GM23338 (cell line): ENCODE data around the gene ROCK2. TPM values are rescaled to one million over a fixed set of nuclear protein-coding genes. Genes with fewer than 3 reads are reported as not detected.

ENCODE experiments used
- ATAC-seq: fragments of 200-7000 bp; cut with Tn5 transposase; 3 replicates; pipeline ENCODE4 v1.9.1; 2020
- DNase-seq: peaks from one replicate; pipeline ENCODE4 v3.0.0-alpha.2; 2015; ENCODE audit warnings: low spot score
- H2AFZ ChIP-seq: fragments of 200-600 bp; sonication (generic); 2 replicates; pipeline ENCODE4 v1.8.0; 2016; ENCODE audit warnings: antibody characterized with exemption, mild to moderate bottlenecking, moderate library complexity
- H3F3A ChIP-seq: fragments of 200-600 bp; sonication (generic); replicated peaks from 2 replicates; pipeline ENCODE4 v1.8.0; 2017; ENCODE audit warnings: antibody characterized with exemption, mixed run types, low read depth
- H3K27ac ChIP-seq: fragments of 200-600 bp; sonication (generic); 2 replicates; pipeline ENCODE4 v1.6.1; 2016; ENCODE audit warnings: low read depth
- H3K27me3 ChIP-seq: fragments of 200-600 bp; sonication (generic); 2 replicates; pipeline ENCODE4 v1.8.0; 2016; ENCODE audit warnings: mild to moderate bottlenecking, mixed run types, moderate library complexity; ENCODE audit not compliant: insufficient read depth
- H3K36me3 ChIP-seq: fragments of 200-600 bp; sonication (generic); 2 replicates; pipeline ENCODE4 v1.8.0; 2016; ENCODE audit warnings: mild to moderate bottlenecking; ENCODE audit not compliant: insufficient read depth
- H3K4me1 ChIP-seq: fragments of 200-600 bp; sonication (generic); 2 replicates; pipeline ENCODE4 v1.8.0; 2016; ENCODE audit warnings: mild to moderate bottlenecking, moderate library complexity; ENCODE audit not compliant: insufficient read depth
- H3K4me2 ChIP-seq: fragments of 200-600 bp; sonication (generic); 2 replicates; pipeline ENCODE4 v1.7.1; 2017; ENCODE audit warnings: mixed run types
- H3K4me3 ChIP-seq: fragments of 200-600 bp; sonication (generic); 2 replicates; pipeline ENCODE4 v1.6.1; 2016; ENCODE audit warnings: mixed run types
- H3K79me2 ChIP-seq: fragments of 200-600 bp; sonication (generic); replicated peaks from 2 replicates; pipeline ENCODE4 v1.8.0; 2017; ENCODE audit warnings: mild to moderate bottlenecking; ENCODE audit not compliant: insufficient read depth
- H3K9me2 ChIP-seq: fragments of 200-600 bp; sonication (generic); 2 replicates; pipeline ENCODE4 v1.8.0; 2017; ENCODE audit not compliant: insufficient read depth
- H4K20me1 ChIP-seq: fragments of 200-600 bp; sonication (generic); replicated peaks from 2 replicates; pipeline ENCODE4 v1.8.0; 2017; ENCODE audit warnings: mild to moderate bottlenecking; ENCODE audit not compliant: insufficient read depth
- H3K27ac Mint-ChIP-seq: 2 replicates; pipeline ENCODE4 v1.8.0; 2020; ENCODE audit warnings: inconsistent platforms, mild to moderate bottlenecking, moderate library complexity, mixed read lengths
- H3K27me3 Mint-ChIP-seq: 3 replicates; pipeline ENCODE4 v1.8.0; 2022; ENCODE audit warnings: low read depth, mild to moderate bottlenecking, moderate library complexity, mixed read lengths, inconsistent platforms; ENCODE audit not compliant: insufficient read depth, poor library complexity
- H3K36me3 Mint-ChIP-seq: 3 replicates; pipeline ENCODE4 v1.8.0; 2021; ENCODE audit warnings: low read depth, mild to moderate bottlenecking, inconsistent platforms, moderate library complexity, mixed read lengths
- H3K4me1 Mint-ChIP-seq: 3 replicates; pipeline ENCODE4 v1.8.0; 2020; ENCODE audit warnings: mild to moderate bottlenecking, inconsistent platforms, mixed read lengths
- H3K4me3 Mint-ChIP-seq: 3 replicates; pipeline ENCODE4 v1.8.0; 2021; ENCODE audit warnings: moderate library complexity, mild to moderate bottlenecking, inconsistent platforms, mixed read lengths
- H3K9me3 Mint-ChIP-seq: 3 replicates; pipeline ENCODE4 v1.8.0; 2020; ENCODE audit warnings: moderate library complexity, mild to moderate bottlenecking, inconsistent platforms, mixed read lengths
- CREB1 ChIP-seq: fragments of 250-450 bp; sonication (Bioruptor Pico); IDR thresholded peaks from 2 replicates; pipeline ENCODE4 v1.5.0; 2020; ENCODE audit warnings: low read depth, mild to moderate bottlenecking, moderate library complexity
- CTCF ChIP-seq, 2 experiments: fragments of 200-600 bp in 1 of 2; sonication (generic) in 1 of 2; conservative IDR thresholded peaks; 2 replicates each; pipeline versions ENCODE4 v1.5.1 to v1.6.1; 2016 to 2017; ENCODE audit warnings: antibody characterized with exemption in 2 of 2, low read depth in 2 of 2, mild to moderate bottlenecking in 2 of 2, moderate library complexity in 1 of 2
- EZH2 ChIP-seq: fragments of 200-600 bp; sonication (generic); IDR thresholded peaks from one replicate; pipeline ENCODE4 v1.8.0; 2017; ENCODE audit warnings: antibody characterized with exemption, mild to moderate bottlenecking, low read depth; ENCODE audit not compliant: unreplicated experiment
- EZH2phosphoT487 ChIP-seq: fragments of 200-600 bp; sonication (generic); IDR thresholded peaks from one replicate; pipeline ENCODE4 v1.8.1; 2018; ENCODE audit warnings: antibody characterized with exemption; ENCODE audit not compliant: unreplicated experiment
- JUNB ChIP-seq: IDR thresholded peaks from one replicate; pipeline ENCODE4 v1.6.1; 2016; ENCODE audit warnings: antibody characterized with exemption; ENCODE audit not compliant: unreplicated experiment
- NANOG ChIP-seq: IDR thresholded peaks from 2 replicates; pipeline ENCODE4 v1.6.1; 2016; ENCODE audit warnings: antibody characterized with exemption, borderline replicate concordance
- POLR2AphosphoS5 ChIP-seq: IDR thresholded peaks from 2 replicates; pipeline ENCODE4 v1.6.1; 2016; ENCODE audit warnings: antibody characterized with exemption, low read depth
- REST ChIP-seq: IDR thresholded peaks from one replicate; pipeline ENCODE4 v1.6.1; 2018; ENCODE audit warnings: antibody characterized with exemption; ENCODE audit not compliant: unreplicated experiment
- STAT1 ChIP-seq: IDR thresholded peaks from one replicate; pipeline ENCODE4 v1.6.1; 2016; ENCODE audit warnings: antibody characterized with exemption; ENCODE audit not compliant: unreplicated experiment
- ZNF114 ChIP-seq: fragments of 250-450 bp; sonication (Bioruptor Pico); IDR thresholded peaks from 2 replicates; pipeline ENCODE4 v1.5.0; 2020; ENCODE audit warnings: mild to moderate bottlenecking, moderate library complexity
- ZNF331 ChIP-seq: fragments of 250-450 bp; sonication (Bioruptor Pico); IDR thresholded peaks from 2 replicates; pipeline ENCODE4 v1.5.0; 2020; ENCODE audit warnings: low read depth, mild to moderate bottlenecking, moderate library complexity
- polyA plus RNA-seq: library from polyadenylated mRNA; unstranded; fragments of >200 nt; fragmentation: Nextera tagmentation; extraction: Ambion mirVana; gene quantifications from 2 replicates; pipeline ENCODE4 v1.2.1, GENCODE V29; 2016
- total RNA-seq: library from RNA; depleted of rRNA; stranded (reverse); fragments of >200 nt; shearing (Covaris generic); gene quantifications from 2 replicates; pipeline ENCODE4 v1.2.3, GENCODE V29; 2014
- TF ChIP-seq, protein P1 (sequence below): IDR thresholded peaks from 2 replicates; pipeline ENCODE4 v1.6.1; 2016; ENCODE audit warnings: antibody characterized with exemption

The ROCK2 gene
- total and polyA plus RNA-seq, 2 experiments from 2014 or later: 16.4 to 28.0 TPM

DNA sequence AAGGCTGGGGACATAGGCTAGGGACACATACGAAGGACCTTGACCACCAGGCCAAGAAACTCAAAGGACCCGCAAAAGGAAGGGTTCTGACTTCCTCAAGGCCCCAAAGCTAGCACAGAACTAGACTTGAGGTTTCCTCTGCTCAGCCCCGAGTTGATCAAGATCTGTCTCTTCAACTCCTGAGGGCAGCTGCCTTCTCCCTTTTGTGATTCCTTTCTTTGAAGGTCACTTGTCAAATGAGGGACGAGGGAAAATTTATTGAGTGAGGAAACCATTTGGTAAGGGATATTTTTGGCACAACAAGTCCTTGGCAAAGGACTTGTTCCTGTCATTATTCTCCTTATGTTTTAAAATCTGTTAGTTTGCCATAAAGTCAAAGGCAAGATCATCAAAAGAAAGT lies 12.3 kb upstream of the ROCK2 start (continued):
- TF ChIP-seq JUNB: no peak
- TF ChIP-seq EZH2: no peak
- no peak for TF ChIP-seq POLR2AphosphoS5
- no peak for TF ChIP-seq CTCF (conservative IDR thresholded peaks at IDR 0.05; ENCODE audit: low read depth in 2 of 2)
- no peak for TF ChIP-seq REST

DNA sequence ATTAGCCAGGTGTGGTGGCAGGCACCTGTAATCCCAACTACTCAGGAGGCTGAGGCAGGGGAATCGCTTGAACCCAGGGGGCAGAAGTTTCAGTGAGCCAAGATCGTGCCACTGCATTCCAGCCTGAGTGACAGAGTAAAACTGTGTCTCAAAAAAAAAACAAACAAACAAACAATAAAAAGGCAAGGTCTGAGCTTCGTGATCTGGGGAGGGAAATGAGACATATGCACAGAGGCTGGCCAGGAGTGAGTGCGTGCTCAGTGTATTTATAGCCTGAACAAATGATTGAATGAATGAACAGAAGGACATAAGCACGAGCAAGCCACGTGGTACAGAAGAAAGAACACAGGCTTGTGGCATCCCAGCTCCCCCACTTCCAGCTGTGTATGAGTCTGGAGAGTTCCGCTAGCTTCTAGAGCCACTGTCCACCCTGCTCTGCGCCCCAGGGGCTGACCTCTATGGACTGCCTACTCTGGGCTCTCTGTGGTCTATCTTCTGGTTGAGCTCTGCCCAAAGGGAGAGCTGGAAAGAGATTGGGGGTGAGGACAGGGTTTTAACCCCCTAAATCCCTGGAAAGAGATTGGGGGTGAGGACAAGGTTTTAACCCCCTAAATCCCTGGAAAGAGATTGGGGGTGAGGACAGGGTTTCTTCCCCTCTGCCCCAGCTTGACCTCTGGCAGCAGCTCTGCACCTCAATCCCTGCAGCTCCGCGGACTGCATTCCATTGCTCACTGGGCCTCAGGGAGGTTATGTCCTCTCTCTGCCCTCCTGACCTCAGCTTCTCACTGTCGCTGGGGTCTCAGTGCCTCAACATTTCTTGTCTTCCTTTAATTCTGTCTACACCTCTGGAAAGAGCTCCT lies 11.0 kb upstream of the ROCK2 start:
- H3K36me3 ChIP-seq: no peaks in the 10 kb centered on the region
- no peak overlapping the region for H3K4me2 ChIP-seq
- H3K4me1 Mint-ChIP-seq: peaks cover 11% of the 10 kb centered on the region
- no peaks in the 10 kb centered on the region for H4K20me1 ChIP-seq
- no peaks in the 10 kb centered on the region for H3K79me2 ChIP-seq
- ATAC-seq (peak; percentile 42; the same call in 2 of the 3 replicates), DNase-seq (no peak)
- H3K4me1 ChIP-seq: peaks cover 3% of the 10 kb centered on the region; the same call in 1 of the 2 replicates
- no peak overlapping the region for H3K27ac Mint-ChIP-seq
- H3K4me3 Mint-ChIP-seq: no peak overlapping the region
- no peaks in the 10 kb centered on the region for H3K9me2 ChIP-seq
- no peaks in the 10 kb centered on the region for H3F3A ChIP-seq
- H3K9me3 Mint-ChIP-seq: no peaks in the 10 kb centered on the region
- H3K27me3 ChIP-seq: no peaks in the 10 kb centered on the region
- H3K36me3 Mint-ChIP-seq: no peaks in the 10 kb centered on the region
- no peak overlapping the region for H3K4me3 ChIP-seq
- no peak overlapping the region for H3K27ac ChIP-seq
- no peak overlapping the region; the same call in 1 of the 2 replicates for H2AFZ ChIP-seq
- H3K27me3 Mint-ChIP-seq: peaks cover 6% of the 10 kb centered on the region
- TF ChIP-seq, protein P1, sequence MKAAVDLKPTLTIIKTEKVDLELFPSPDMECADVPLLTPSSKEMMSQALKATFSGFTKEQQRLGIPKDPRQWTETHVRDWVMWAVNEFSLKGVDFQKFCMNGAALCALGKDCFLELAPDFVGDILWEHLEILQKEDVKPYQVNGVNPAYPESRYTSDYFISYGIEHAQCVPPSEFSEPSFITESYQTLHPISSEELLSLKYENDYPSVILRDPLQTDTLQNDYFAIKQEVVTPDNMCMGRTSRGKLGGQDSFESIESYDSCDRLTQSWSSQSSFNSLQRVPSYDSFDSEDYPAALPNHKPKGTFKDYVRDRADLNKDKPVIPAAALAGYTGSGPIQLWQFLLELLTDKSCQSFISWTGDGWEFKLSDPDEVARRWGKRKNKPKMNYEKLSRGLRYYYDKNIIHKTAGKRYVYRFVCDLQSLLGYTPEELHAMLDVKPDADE: no peak
- TF ChIP-seq ZNF331 (no peak), EZH2phosphoT487 (no peak), NANOG (no peak), CTCF (conservative IDR thresholded peaks at IDR 0.05; ENCODE audit: low read depth in 2 of 2) (no peak), REST (no peak), JUNB (no peak), STAT1 (no peak), CREB1 (CRISPR knock-in tag) (no peak), EZH2 (no peak), POLR2AphosphoS5 (no peak), ZNF114 (CRISPR knock-in tag) (no peak)
